ENCODE measurements around the gene SYNDIG1. TPM values are rescaled to one million over a fixed set of nuclear protein-coding genes. Genes with fewer than 3 reads are reported as not detected.

The SYNDIG1 gene
- total RNA-seq, 4 donors from 2014 or later, result 0.51 to 3.4 (median 2.8) TPM; not detected in 1

GRCh38 chr20:24643731-24644626, 174.6 kb downstream of the SYNDIG1 start:
- Histone ChIP-seq H3K9me3 (no peaks in the 10 kb centered on the region), H3K4me1 (no peaks in the 10 kb centered on the region), H3K4me3 (no peak overlapping the region), H3K27me3 (no peaks in the 10 kb centered on the region), H3K27ac (no peak overlapping the region), H3K36me3 (no peaks in the 10 kb centered on the region)
- intact Hi-C loops (cut with DNase I; ENCODE audit: low total_unique reads), result no loop called here
- DNase-seq, result no peak
- TF ChIP-seq POLR2A (IDR thresholded peaks at IDR 0.05) (no peak), CTCF (IDR thresholded peaks at IDR 0.05) (no peak)

GRCh38 chr20:24646321-24646720, 176.9 kb downstream of the SYNDIG1 start:
- Histone ChIP-seq H3K4me3 (no peak overlapping the region), H3K27me3 (no peaks in the 10 kb centered on the region)

GRCh38 chr20:24647713-24648112, 178.3 kb downstream of the SYNDIG1 start:
- Histone ChIP-seq H3K4me1 (no peaks in the 10 kb centered on the region), H3K27ac (no peak overlapping the region), H3K4me3 (no peak overlapping the region), H3K36me3 (no peaks in the 10 kb centered on the region), H3K9me3 (no peaks in the 10 kb centered on the region), H3K27me3 (no peaks in the 10 kb centered on the region)
- no peak for DNase-seq
- intact Hi-C loops (cut with DNase I; ENCODE audit: low total_unique reads), result no loop called here
- TF ChIP-seq POLR2A (IDR thresholded peaks at IDR 0.05), result no peak
- no peak for TF ChIP-seq CTCF (IDR thresholded peaks at IDR 0.05)

More at GRCh38 chr20:24646321-24646720, 176.9 kb downstream of the SYNDIG1 start:
- Histone ChIP-seq H3K36me3 (no peaks in the 10 kb centered on the region), H3K9me3 (no peaks in the 10 kb centered on the region), H3K4me1 (no peaks in the 10 kb centered on the region), H3K27ac (no peak overlapping the region)
- intact Hi-C loops (cut with DNase I; ENCODE audit: low total_unique reads), result no loop called here
- DNase-seq, result no peak
- no peak for TF ChIP-seq CTCF (IDR thresholded peaks at IDR 0.05)
- TF ChIP-seq POLR2A (IDR thresholded peaks at IDR 0.05), result no peak

GRCh38 chr20:24648481-24648880, 179.1 kb downstream of the SYNDIG1 start:
- H3K4me1 ChIP-seq, result no peaks in the 10 kb centered on the region
- intact Hi-C loops (cut with DNase I; ENCODE audit: low total_unique reads), result no loop called here
- TF ChIP-seq CTCF (IDR thresholded peaks at IDR 0.05) (no peak), POLR2A (IDR thresholded peaks at IDR 0.05) (no peak)
- no peak overlapping the region for H3K4me3 ChIP-seq
- H3K27me3 ChIP-seq, result no peaks in the 10 kb centered on the region
- H3K9me3 ChIP-seq, result no peaks in the 10 kb centered on the region
- no peaks in the 10 kb centered on the region for H3K36me3 ChIP-seq
- no peak overlapping the region for H3K27ac ChIP-seq
- DNase-seq, result no peak

- H3K27ac ChIP-seq, result no peak overlapping the region
- DNase-seq, result no peak
- no peaks in the 10 kb centered on the region for H3K36me3 ChIP-seq
- H3K9me3 ChIP-seq, result no peaks in the 10 kb centered on the region
- TF ChIP-seq POLR2A (IDR thresholded peaks at IDR 0.05), result no peak
- no peak for TF ChIP-seq CTCF (IDR thresholded peaks at IDR 0.05)
- no peak overlapping the region for H3K4me3 ChIP-seq
- H3K4me1 ChIP-seq, result no peaks in the 10 kb centered on the region
- intact Hi-C loops (cut with DNase I; ENCODE audit: low total_unique reads), result no loop called here
- no peaks in the 10 kb centered on the region for H3K27me3 ChIP-seq
Measured at GRCh38 chr20:24648919-24649318, 179.5 kb downstream of the SYNDIG1 start.

Measured in uterus (tissue), 4 donors.